Panc1 (cell line): ENCODE results near the gene PTK7.

ENCODE experiments used
- CTCF ChIP-seq: fragments of 450-650 bp; IDR thresholded peaks from 2 replicates; pipeline ENCODE4 v1.5.1; 2017; ENCODE audit warnings: mild to moderate bottlenecking
- POLR2AphosphoS5 ChIP-seq: IDR thresholded peaks from 2 replicates; pipeline ENCODE4 v1.6.1; 2012; ENCODE audit warnings: mild to moderate bottlenecking, low read depth, low read length, moderate library complexity
- REST ChIP-seq, 2 experiments: IDR thresholded peaks; 2 replicates each; pipeline ENCODE4 v1.6.1; 2011 to 2012; ENCODE audit warnings: low read depth in 2 of 2, control low read depth in 1 of 2, low read length in 1 of 2, mild to moderate bottlenecking in 1 of 2, moderate library complexity in 1 of 2; ENCODE audit not compliant: insufficient read depth in 1 of 2
- SIN3A ChIP-seq: IDR thresholded peaks from 2 replicates; pipeline ENCODE4 v1.6.1; 2012; ENCODE audit warnings: low read depth, mild to moderate bottlenecking, low read length, moderate library complexity, borderline replicate concordance; ENCODE audit not compliant: insufficient read depth
- TCF7L2 ChIP-seq: IDR thresholded peaks from 2 replicates; pipeline ENCODE4 v1.6.1; 2011; ENCODE audit warnings: mild to moderate bottlenecking, low read depth, low read length, inconsistent platforms

GRCh38 chr6:43184268-43184985 lies 108.3 kb downstream of the PTK7 start:
- TF ChIP-seq CTCF (no peak), REST (IDR thresholded peaks at IDR 0.05; ENCODE audit: insufficient read depth in 1 of 2, low read depth in 2 of 2, low read length in 1 of 2) (no peak), SIN3A (no peak), POLR2AphosphoS5 (no peak), TCF7L2 (no peak)
